Esophagus muscularis mucosa (tissue), 4 donors: ENCODE results near the gene ENDOU.
A peak's percentile ranks its signal among the peaks of the same experiment; 100 is the strongest.

Source experiments
- CTCF ChIP-seq, 3 experiments: fragments of 200-600 bp in 2 of 3; fragments of 450-650 bp in 1 of 3; sonication (generic) in 2 of 3; IDR thresholded peaks; one replicate each; pipeline ENCODE4 v1.5.1; 2017 to 2019; ENCODE audit warnings: antibody characterized with exemption in 3 of 3, mild to moderate bottlenecking in 2 of 3, moderate library complexity in 1 of 3
- EP300 ChIP-seq: sonication (generic); formaldehyde crosslinking; IDR thresholded peaks from one replicate; pipeline ENCODE4 v1.6.1; 2017; ENCODE audit warnings: antibody characterized with exemption
- POLR2A ChIP-seq: fragments of 450-650 bp; IDR thresholded peaks from one replicate; pipeline ENCODE4 v1.6.1; 2017; ENCODE audit warnings: antibody characterized with exemption, moderate library complexity, mild to moderate bottlenecking, low read depth
- POLR2AphosphoS5 ChIP-seq, 2 donors: sonication (generic); formaldehyde crosslinking; IDR thresholded peaks; one replicate each; pipeline ENCODE4 v1.6.1; 2017; ENCODE audit warnings: antibody characterized with exemption in 2 of 2

GRCh38 chr12:47770086-47770726, 44.9 kb upstream of the ENDOU start:
- TF ChIP-seq CTCF (IDR thresholded peaks at IDR 0.05), result no peak
- TF ChIP-seq POLR2AphosphoS5 (IDR thresholded peaks at IDR 0.05), result peak; percentile 6 to 44
- TF ChIP-seq EP300, result no peak
- no peak for TF ChIP-seq POLR2A
